Trophoblast cell (in vitro differentiated cells and primary cell): ENCODE measurements around the gene CHST11.

ENCODE experiments used
- DNase-seq, 2 donors: peaks; one replicate each; pipeline ENCODE4 v3.0.0-alpha.2; 2016
- H2AFZ ChIP-seq: 2 replicates; pipeline ENCODE4 v1.6.1; 2013; ENCODE audit warnings: low read length, moderate library complexity, mild to moderate bottlenecking; ENCODE audit not compliant: insufficient read depth, poor library complexity
- H2AK5ac ChIP-seq: 2 replicates; pipeline ENCODE4 v1.6.1; 2013; ENCODE audit warnings: mild to moderate bottlenecking, low read length
- H2BK120ac ChIP-seq: 2 replicates; pipeline ENCODE4 v1.6.1; 2013; ENCODE audit warnings: low read length, mild to moderate bottlenecking, moderate library complexity; ENCODE audit not compliant: insufficient read depth, poor library complexity
- H2BK12ac ChIP-seq: 2 replicates; pipeline ENCODE4 v1.6.1; 2013; ENCODE audit warnings: mild to moderate bottlenecking, low read length, moderate library complexity
- H2BK5ac ChIP-seq: 2 replicates; pipeline ENCODE4 v1.6.1; 2013; ENCODE audit warnings: low read length, low read depth, moderate library complexity, mild to moderate bottlenecking; ENCODE audit not compliant: poor library complexity
- H3K14ac ChIP-seq: 2 replicates; pipeline ENCODE4 v1.6.1; 2013; ENCODE audit warnings: mild to moderate bottlenecking, low read length
- H3K18ac ChIP-seq: 2 replicates; pipeline ENCODE4 v1.6.1; 2013; ENCODE audit warnings: mild to moderate bottlenecking, low read length
- H3K23ac ChIP-seq: 2 replicates; pipeline ENCODE4 v1.6.1; 2013; ENCODE audit warnings: low read length
- H3K27ac ChIP-seq: 2 replicates; pipeline ENCODE4 v1.5.1; 2013; ENCODE audit warnings: low read depth, mild to moderate bottlenecking, inconsistent platforms, low read length, moderate library complexity
- H3K27me3 ChIP-seq: 2 replicates; pipeline ENCODE4 v1.6.1; 2013; ENCODE audit warnings: inconsistent platforms, mild to moderate bottlenecking, low read length, moderate library complexity; ENCODE audit not compliant: insufficient read depth
- H3K36me3 ChIP-seq, 2 experiments: 1 replicate in 1 of 2; 2 replicates in 1 of 2; pipeline ENCODE4 v1.6.1; 2013; ENCODE audit warnings: low read length in 2 of 2, mild to moderate bottlenecking in 2 of 2, moderate library complexity in 1 of 2; ENCODE audit not compliant: insufficient read depth in 2 of 2, control insufficient read depth in 1 of 2
- H3K4ac ChIP-seq: 2 replicates; pipeline ENCODE4 v1.6.1; 2013; ENCODE audit warnings: low read depth, mild to moderate bottlenecking, low read length, moderate library complexity
- H3K4me1 ChIP-seq, 2 experiments: 1 replicate in 1 of 2; 2 replicates in 1 of 2; pipeline ENCODE4 v1.6.1; 2013; ENCODE audit warnings: low read length in 2 of 2, mild to moderate bottlenecking in 2 of 2, moderate library complexity in 1 of 2; ENCODE audit not compliant: insufficient read depth in 2 of 2, control insufficient read depth in 1 of 2
- H3K4me2 ChIP-seq: 2 replicates; pipeline ENCODE4 v1.6.1; 2013; ENCODE audit warnings: inconsistent platforms, mild to moderate bottlenecking, low read length, moderate library complexity
- H3K4me3 ChIP-seq: 2 replicates; pipeline ENCODE4 v1.5.1; 2013; ENCODE audit warnings: mild to moderate bottlenecking, low read depth, low read length, inconsistent platforms
- H3K79me1 ChIP-seq: one replicate; pipeline ENCODE4 v1.6.1; 2013; ENCODE audit warnings: low read length
- H3K79me2 ChIP-seq: 2 replicates; pipeline ENCODE4 v1.6.1; 2013; ENCODE audit warnings: low read length, mild to moderate bottlenecking; ENCODE audit not compliant: control insufficient read depth, insufficient read depth, poor library complexity
- H3K9ac ChIP-seq: 2 replicates; pipeline ENCODE4 v1.6.1; 2013; ENCODE audit warnings: mild to moderate bottlenecking, low read length
- H3K9me3 ChIP-seq: 2 replicates; pipeline ENCODE4 v1.6.1; 2013; ENCODE audit warnings: low read depth, mild to moderate bottlenecking, control low read depth, inconsistent platforms, low read length; ENCODE audit not compliant: insufficient read depth
- H4K12ac ChIP-seq: 2 replicates; pipeline ENCODE4 v1.6.1; 2013; ENCODE audit warnings: low read depth, mild to moderate bottlenecking, low read length, moderate library complexity
- H4K8ac ChIP-seq: 2 replicates; pipeline ENCODE4 v1.6.1; 2013; ENCODE audit warnings: low read depth, mild to moderate bottlenecking, low read length, moderate library complexity
- H4K91ac ChIP-seq: one replicate; pipeline ENCODE4 v1.6.1; 2013; ENCODE audit warnings: low read depth, mild to moderate bottlenecking, low read length, moderate library complexity
- WGBS: extraction: QIAGEN DNeasy Blood & Tissue Kit; methylation state at CpG from one replicate; pipeline ENCODE4 v1.1.7; 2013; ENCODE audit warnings: missing lambda C conversion rate; ENCODE audit not compliant: insufficient read length, insufficient coverage; ENCODE audit errors: extremely low coverage; 5-methylcytosine and 5-hydroxymethylcytosine counted together

The CHST11 gene

DNA sequence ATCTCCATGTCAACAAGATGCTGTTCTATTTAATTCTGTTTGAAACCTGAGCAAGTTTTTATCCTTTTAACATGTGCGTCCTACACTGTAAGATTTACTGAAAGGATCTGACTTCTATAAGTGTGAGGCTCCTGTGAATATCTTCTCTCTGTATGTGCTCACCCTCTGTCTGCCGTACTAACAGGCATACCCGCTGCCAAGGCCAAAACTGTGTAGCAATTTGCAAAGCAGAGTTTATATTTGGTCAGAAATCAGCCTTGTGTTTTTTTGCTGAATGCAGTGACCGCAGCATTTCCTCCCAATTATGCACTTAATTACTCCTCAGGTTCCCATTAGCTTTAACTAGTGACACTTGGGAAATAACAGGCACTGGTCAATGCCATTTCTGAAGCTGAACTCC is 12.3 kb downstream of the CHST11 start:
- Histone ChIP-seq H2BK5ac (no peak overlapping the region), H3K4me1 (peaks cover 0 to 2% of the 10 kb centered on the region in 2 experiments), H4K91ac (no peak overlapping the region), H2BK12ac (no peak overlapping the region), H3K4ac (no peak overlapping the region), H3K4me3 (no peak overlapping the region), H4K8ac (no peak overlapping the region), H3K27me3 (no peaks in the 10 kb centered on the region), H3K18ac (no peak overlapping the region), H2AK5ac (no peak overlapping the region), H3K79me1 (no peaks in the 10 kb centered on the region), H3K9ac (no peak overlapping the region), H3K79me2 (no peaks in the 10 kb centered on the region), H3K23ac (no peak overlapping the region), H2BK120ac (no peak overlapping the region), H3K27ac (no peak overlapping the region), H3K14ac (no peak overlapping the region), H3K4me2 (no peak overlapping the region), H3K36me3 (no peaks in the 10 kb centered on the region), H2AFZ (no peak overlapping the region), H4K12ac (no peak overlapping the region), H3K9me3 (no peaks in the 10 kb centered on the region)
- WGBS, result no CpG with 5 or more reads among the region's 4 CpGs
- no peak for DNase-seq

GRCh38 chr12:104469523-104469922 is 12.8 kb downstream of the CHST11 start:
- Histone ChIP-seq H3K4me1 (peaks cover 0 to 2% of the 10 kb centered on the region in 2 experiments), H4K8ac (no peak overlapping the region), H2AFZ (no peak overlapping the region), H3K14ac (no peak overlapping the region), H3K4me3 (no peak overlapping the region), H2BK5ac (no peak overlapping the region), H2AK5ac (no peak overlapping the region), H4K12ac (no peak overlapping the region), H2BK12ac (no peak overlapping the region), H3K27ac (no peak overlapping the region), H3K27me3 (no peaks in the 10 kb centered on the region), H3K23ac (peak overlapping the region; percentile 95), H3K79me2 (no peaks in the 10 kb centered on the region), H4K91ac (no peak overlapping the region), H3K4me2 (no peak overlapping the region), H3K9ac (no peak overlapping the region), H3K4ac (no peak overlapping the region), H2BK120ac (no peak overlapping the region), H3K18ac (no peak overlapping the region), H3K9me3 (no peaks in the 10 kb centered on the region), H3K79me1 (no peaks in the 10 kb centered on the region), H3K36me3 (no peaks in the 10 kb centered on the region)
- no CpG with 5 or more reads among the region's 1 CpG for WGBS
- DNase-seq, result no peak

GRCh38 chr12:104470521-104470920 is 13.8 kb downstream of the CHST11 start:
- H2AFZ ChIP-seq, result no peak overlapping the region
- H3K4me2 ChIP-seq, result no peak overlapping the region
- H2BK5ac ChIP-seq, result no peak overlapping the region
- H2AK5ac ChIP-seq, result no peak overlapping the region
- no peaks in the 10 kb centered on the region for H3K79me1 ChIP-seq
- no peaks in the 10 kb centered on the region for H3K27me3 ChIP-seq
- H3K4ac ChIP-seq, result no peak overlapping the region
- no peaks in the 10 kb centered on the region for H3K79me2 ChIP-seq
- H2BK120ac ChIP-seq, result no peak overlapping the region
- no peak overlapping the region for H3K18ac ChIP-seq
- no peak overlapping the region for H4K91ac ChIP-seq
- H3K9me3 ChIP-seq, result no peaks in the 10 kb centered on the region
- no peak overlapping the region for H3K4me3 ChIP-seq
- no peak overlapping the region for H3K23ac ChIP-seq
- no peak overlapping the region for H3K9ac ChIP-seq
- H3K36me3 ChIP-seq, result no peaks in the 10 kb centered on the region
- no CpG with 5 or more reads among the region's 1 CpG for WGBS
- no peak overlapping the region for H3K27ac ChIP-seq
- H2BK12ac ChIP-seq, result no peak overlapping the region
- H3K4me1 ChIP-seq, result peaks cover 0 to 2% of the 10 kb centered on the region in 2 experiments
- no peak overlapping the region for H4K8ac ChIP-seq
- H4K12ac ChIP-seq, result no peak overlapping the region
- no peak for DNase-seq
- no peak overlapping the region for H3K14ac ChIP-seq

- Histone ChIP-seq H3K36me3 (no peaks in the 10 kb centered on the region), H3K23ac (no peak overlapping the region), H3K4me3 (no peak overlapping the region), H2BK12ac (no peak overlapping the region), H3K9me3 (no peaks in the 10 kb centered on the region), H3K79me2 (no peaks in the 10 kb centered on the region), H4K91ac (no peak overlapping the region), H2BK5ac (no peak overlapping the region), H3K18ac (no peak overlapping the region), H3K4ac (no peak overlapping the region), H4K12ac (no peak overlapping the region), H3K9ac (no peak overlapping the region), H4K8ac (no peak overlapping the region), H3K27ac (no peak overlapping the region), H2AK5ac (no peak overlapping the region), H3K4me2 (no peak overlapping the region), H2AFZ (no peak overlapping the region), H3K14ac (no peak overlapping the region), H3K79me1 (no peaks in the 10 kb centered on the region), H3K27me3 (no peaks in the 10 kb centered on the region), H3K4me1 (peaks cover 0 to 2% of the 10 kb centered on the region in 2 experiments), H2BK120ac (no peak overlapping the region)
- DNase-seq, result no peak
- WGBS, result no CpG with 5 or more reads among the region's 3 CpGs
Observed at GRCh38 chr12:104471336-104471735, 14.6 kb downstream of the CHST11 start.
